GM12892 (cell line): ENCODE data around the gene MROH7.

Experiments
- POLR2A ChIP-seq: IDR thresholded peaks from 2 replicates; pipeline ENCODE4 v1.6.1; 2011; ENCODE audit warnings: low read depth, low read length, control low read depth
- POLR2AphosphoS5 ChIP-seq: IDR thresholded peaks from 2 replicates; pipeline ENCODE4 v1.6.1; 2011; ENCODE audit warnings: low read depth, low read length, control low read depth
- TAF1 ChIP-seq: IDR thresholded peaks from 2 replicates; pipeline ENCODE4 v1.6.1; 2011; ENCODE audit warnings: low read depth, mild to moderate bottlenecking, control low read depth, low read length, borderline replicate concordance

GRCh38 chr1:54714881-54715492, 73.4 kb downstream of the MROH7 start:
- TF ChIP-seq POLR2A (no peak), POLR2AphosphoS5 (no peak), TAF1 (no peak)
